Measurements from ENCODE around the gene ZBED4. TPM values are rescaled to one million over a fixed set of nuclear protein-coding genes. Genes with fewer than 3 reads are reported as not detected.

ZBED4 gene
- total RNA-seq, 2 donors from 2014 or later = 10.4 to 11.2 TPM

- Histone ChIP-seq H3K4me3 (no peak overlapping the region), H3K9me3 (no peaks in the 10 kb centered on the region), H3K36me3 (no peaks in the 10 kb centered on the region), H3K27ac (no peak overlapping the region), H3K27me3 (replicated peaks; ENCODE audit: insufficient read depth) (no peaks in the 10 kb centered on the region), H3K4me1 (replicated peaks) (no peaks in the 10 kb centered on the region)
- DNase-seq (ENCODE audit: low spot score) = no peak
- TF ChIP-seq POLR2AphosphoS5 (IDR thresholded peaks at IDR 0.05) (no peak), POLR2A (IDR thresholded peaks at IDR 0.05) (no peak), CTCF (IDR thresholded peaks at IDR 0.05) (no peak)
- 99% methylated on average over 20 of the region's 20 CpGs for WGBS
- intact Hi-C loops (cut with DNase I) = no loop called here
These were observed 30.4 kb downstream of the ZBED4 start for GRCh38 chr22:49884075-49884474.

- no peaks in the 10 kb centered on the region for H3K4me1 ChIP-seq (replicated peaks)
- no peak overlapping the region for H3K4me3 ChIP-seq
- H3K27ac ChIP-seq = no peak overlapping the region
- intact Hi-C loops (cut with DNase I) = no loop called here
- H3K36me3 ChIP-seq = no peaks in the 10 kb centered on the region
- DNase-seq (ENCODE audit: low spot score) = no peak
- no peaks in the 10 kb centered on the region for H3K9me3 ChIP-seq
- TF ChIP-seq POLR2A (IDR thresholded peaks at IDR 0.05) (no peak), CTCF (IDR thresholded peaks at IDR 0.05) (no peak), POLR2AphosphoS5 (IDR thresholded peaks at IDR 0.05) (no peak)
- no peaks in the 10 kb centered on the region for H3K27me3 ChIP-seq (replicated peaks; ENCODE audit: insufficient read depth)
- WGBS = 94% methylated on average over 31 of the region's 31 CpGs
These were observed 31.0 kb downstream of the ZBED4 start for GRCh38 chr22:49884503-49885260.

- no peaks in the 10 kb centered on the region for H3K27me3 ChIP-seq (replicated peaks; ENCODE audit: insufficient read depth)
- no peaks in the 10 kb centered on the region for H3K4me1 ChIP-seq (replicated peaks)
- no peak overlapping the region for H3K27ac ChIP-seq
- no peak overlapping the region for H3K4me3 ChIP-seq
- no peaks in the 10 kb centered on the region for H3K36me3 ChIP-seq
- WGBS = 97% methylated on average over 17 of the region's 17 CpGs
- DNase-seq (ENCODE audit: low spot score) = no peak
- intact Hi-C loops (cut with DNase I) = no loop called here
- TF ChIP-seq POLR2A (IDR thresholded peaks at IDR 0.05) (no peak), CTCF (IDR thresholded peaks at IDR 0.05) (no peak)
- no peaks in the 10 kb centered on the region for H3K9me3 ChIP-seq
These were observed 31.6 kb downstream of the ZBED4 start for GRCh38 chr22:49885281-49885680.

GRCh38 chr22:49885881-49886280, 32.2 kb downstream of the ZBED4 start:
- Histone ChIP-seq H3K27me3 (replicated peaks; ENCODE audit: insufficient read depth) (no peaks in the 10 kb centered on the region), H3K9me3 (no peaks in the 10 kb centered on the region), H3K27ac (no peak overlapping the region), H3K4me3 (no peak overlapping the region), H3K36me3 (no peaks in the 10 kb centered on the region), H3K4me1 (replicated peaks) (no peaks in the 10 kb centered on the region)
- 96% methylated on average over 35 of the region's 35 CpGs for WGBS
- DNase-seq (ENCODE audit: low spot score) = no peak
- TF ChIP-seq CTCF (IDR thresholded peaks at IDR 0.05) = no peak
- no peak for TF ChIP-seq POLR2AphosphoS5 (IDR thresholded peaks at IDR 0.05)
- no peak for TF ChIP-seq POLR2A (IDR thresholded peaks at IDR 0.05)
- intact Hi-C loops (cut with DNase I) = no loop called here
